Measurements from ENCODE around the gene LYVE1. TPM values are rescaled to one million over a fixed set of nuclear protein-coding genes. Genes with fewer than 3 reads are reported as not detected.
A peak's percentile ranks its signal among the peaks of the same experiment; 100 is the strongest.

LYVE1 gene
- total and polyA plus RNA-seq, 2 of the 13 experiments (the other 11 are each of a cell fraction or from before 2014, with no cell fraction given): 1.2 to 1.4 TPM

- TF ChIP-seq, protein P1, sequence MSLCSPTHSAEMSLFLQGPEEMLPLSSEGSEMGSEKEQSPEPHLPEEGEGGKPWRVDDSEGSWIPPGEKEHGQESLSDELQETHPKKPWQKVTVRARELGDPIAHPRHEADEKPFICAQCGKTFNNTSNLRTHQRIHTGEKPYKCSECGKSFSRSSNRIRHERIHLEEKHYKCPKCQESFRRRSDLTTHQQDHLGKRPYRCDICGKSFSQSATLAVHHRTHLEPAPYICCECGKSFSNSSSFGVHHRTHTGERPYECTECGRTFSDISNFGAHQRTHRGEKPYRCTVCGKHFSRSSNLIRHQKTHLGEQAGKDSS (CRISPR knock-in tag; IDR thresholded peaks at IDR 0.05; ENCODE audit: borderline replicate concordance, low read depth): 0 out of 2 replicates have a peak, but pooled peaks have one; percentile 3
- TF ChIP-seq CEBPG (CRISPR knock-in tag; IDR thresholded peaks at IDR 0.05) (peak; percentile 40; the same call in 1 of the 2 replicates), BRD4 (CRISPR knock-in tag; IDR thresholded peaks at IDR 0.05) (0 out of 2 replicates have a peak, but pooled peaks have one; percentile 38), GATAD1 (CRISPR knock-in tag; IDR thresholded peaks at IDR 0.05) (peak; percentile 94), CCAR2 (optimal IDR thresholded peaks at IDR 0.05; ENCODE audit: low read depth, low read length) (no peak), SKI (IDR thresholded peaks at IDR 0.05; ENCODE audit: partially characterized antibody) (peak; percentile 69), ZNF740 (CRISPR knock-in tag; IDR thresholded peaks at IDR 0.05) (peak; percentile 37; the same call in 1 of the 2 replicates), MEIS2 (CRISPR knock-in tag; IDR thresholded peaks at IDR 0.05) (peak; percentile 53; the same call in 1 of the 2 replicates), ZNF350 (CRISPR knock-in tag; IDR thresholded peaks at IDR 0.05; ENCODE audit: borderline replicate concordance, low read depth) (peak; percentile 95), ZNF501 (CRISPR knock-in tag; IDR thresholded peaks at IDR 0.05) (peak; percentile 83), SP2 (CRISPR knock-in tag; IDR thresholded peaks at IDR 0.05) (peak; percentile 50; the same call in 1 of the 2 replicates), ZNF614 (CRISPR knock-in tag; IDR thresholded peaks at IDR 0.05; ENCODE audit: borderline replicate concordance) (peak; percentile 86; the same call in 1 of the 2 replicates), MLXIP (CRISPR knock-in tag; IDR thresholded peaks at IDR 0.05; ENCODE audit: borderline replicate concordance) (no peak), ZNF577 (CRISPR knock-in tag; IDR thresholded peaks at IDR 0.05; ENCODE audit: borderline replicate concordance, low read depth) (no peak), ZNF891 (CRISPR knock-in tag; IDR thresholded peaks at IDR 0.05) (0 out of 2 replicates have a peak, but pooled peaks have one; percentile 30), ZBTB25 (CRISPR knock-in tag; IDR thresholded peaks at IDR 0.05) (no peak), PHF21A (CRISPR knock-in tag; IDR thresholded peaks at IDR 0.05) (peak; percentile 50; the same call in 1 of the 2 replicates), HNRNPK (IDR thresholded peaks at IDR 0.05; ENCODE audit: low read depth, low read length, poor library complexity, severe bottlenecking) (peak; percentile 22), PHF20 (CRISPR knock-in tag; IDR thresholded peaks at IDR 0.05) (peak; percentile 94), ELF4 (CRISPR knock-in tag; IDR thresholded peaks at IDR 0.05; ENCODE audit: borderline replicate concordance) (no peak), ZNF788 (CRISPR knock-in tag; IDR thresholded peaks at IDR 0.05; ENCODE audit: borderline replicate concordance) (peak; percentile 85; the same call in 1 of the 2 replicates), ZNF292 (CRISPR knock-in tag; IDR thresholded peaks at IDR 0.05; ENCODE audit: borderline replicate concordance, low read depth) (0 out of 2 replicates have a peak, but pooled peaks have one; percentile 24), MYC (CRISPR knock-in tag; IDR thresholded peaks at IDR 0.05; ENCODE audit: borderline replicate concordance) (peak; percentile 70; the same call in 1 of the 2 replicates), MTF1 (CRISPR knock-in tag; IDR thresholded peaks at IDR 0.05) (no peak)
- TF ChIP-seq, protein P2, sequence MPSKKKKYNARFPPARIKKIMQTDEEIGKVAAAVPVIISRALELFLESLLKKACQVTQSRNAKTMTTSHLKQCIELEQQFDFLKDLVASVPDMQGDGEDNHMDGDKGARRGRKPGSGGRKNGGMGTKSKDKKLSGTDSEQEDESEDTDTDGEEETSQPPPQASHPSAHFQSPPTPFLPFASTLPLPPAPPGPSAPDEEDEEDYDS (CRISPR knock-in tag; IDR thresholded peaks at IDR 0.05): no peak
These were observed 27.4 kb downstream of the LYVE1 start, which contains the start of gene RNF141 (continued) for GRCh38 chr11:10540915-10541560.

All from HepG2 (cell line).